ENCODE data around the gene MAP3K7.

- TF ChIP-seq ZNF574 (CRISPR knock-in tag; IDR thresholded peaks at IDR 0.05): no peak
- TF ChIP-seq AFF4 (CRISPR knock-in tag; IDR thresholded peaks at IDR 0.05): no peak
- TF ChIP-seq FIP1L1 (IDR thresholded peaks at IDR 0.05; ENCODE audit: borderline replicate concordance, insufficient read depth, low read depth, low read length): no peak
- TF ChIP-seq EED (CRISPR knock-in tag; IDR thresholded peaks at IDR 0.05): no peak
- no peak for TF ChIP-seq ZNF598 (CRISPR knock-in tag; IDR thresholded peaks at IDR 0.05; ENCODE audit: borderline replicate concordance)
Observed at GRCh38 chr6:90516074-90516660, 70.7 kb downstream of the MAP3K7 start.
